H1 (cell line): Measurements from ENCODE around the gene CNIH3. TPM values are rescaled to one million over a fixed set of nuclear protein-coding genes. Genes with fewer than 3 reads are reported as not detected.

Experiments
- GTF2F1 ChIP-seq: IDR thresholded peaks from 2 replicates; pipeline ENCODE4 v1.6.1; 2012; ENCODE audit warnings: low read depth, low read length, improper control_type of control experiment, borderline replicate concordance
- HDAC2 ChIP-seq, 2 experiments: fragments of 300-600 bp in 1 of 2; sonication (generic) in 1 of 2; IDR thresholded peaks; 2 replicates each; pipeline ENCODE4 v1.6.1; 2011 to 2012; ENCODE audit warnings: low read depth in 2 of 2, low read length in 2 of 2, mild to moderate bottlenecking in 2 of 2, moderate library complexity in 2 of 2, borderline replicate concordance in 1 of 2, inconsistent platforms in 1 of 2
- polyA plus RNA-seq, 7 experiments: library from polyadenylated mRNA; depleted of rRNA in 3 of 7; stranded (reverse) in 5 of 7; unstranded in 2 of 7; fragments of >200 nt in 5 of 7; fragments of 200-250 nt in 2 of 7; gene quantifications; 1 replicate in 5 of 7; 2 replicates in 1 of 7; 4 replicates in 1 of 7; pipeline versions ENCODE4 v1.2.1 to v1.2.3, GENCODE V29; 2011 to 2013; ENCODE audit warnings: missing spikeins in 2 of 7, mixed read lengths in 2 of 7
- total RNA-seq: library from RNA; stranded (reverse); fragmentation: NEBNext Ultra II Directional; extraction: Animal tissue kit (Norgen Biotek cat#: 25700); gene quantifications from 2 replicates; pipeline ENCODE4 v1.2.1, GENCODE V29; 2021

The CNIH3 gene
- total and polyA plus RNA-seq, 2 of the 8 experiments (the other 6 are each of a cell fraction or from before 2014, with no cell fraction given): 3.7 to 5.6 TPM

GRCh38 chr1:224594360-224594759 is 21.8 kb upstream of the CNIH3 start (continued):
- TF ChIP-seq GTF2F1 (no peak), HDAC2 (IDR thresholded peaks at IDR 0.05; ENCODE audit: borderline replicate concordance in 1 of 2, low read depth in 2 of 2, low read length in 2 of 2) (no peak)
- TF ChIP-seq, all 59 proteins: peak for 0
